GM19395 (cell line): ENCODE data around the gene SLC44A5.
"Not testable (repeated sequence)": the region's sequence is repeated elsewhere in the genome, so short reads cannot be mapped to it uniquely, and the experiment has no call there.

ENCODE experiments used
- ATAC-seq: cut with Tn5 transposase; IDR thresholded peaks from one replicate; pipeline ENCODE4 v1.9.1; 2021; ENCODE audit warnings: mild to moderate bottlenecking, moderate library complexity; ENCODE audit not compliant: unreplicated experiment

Gene SLC44A5

DNA sequence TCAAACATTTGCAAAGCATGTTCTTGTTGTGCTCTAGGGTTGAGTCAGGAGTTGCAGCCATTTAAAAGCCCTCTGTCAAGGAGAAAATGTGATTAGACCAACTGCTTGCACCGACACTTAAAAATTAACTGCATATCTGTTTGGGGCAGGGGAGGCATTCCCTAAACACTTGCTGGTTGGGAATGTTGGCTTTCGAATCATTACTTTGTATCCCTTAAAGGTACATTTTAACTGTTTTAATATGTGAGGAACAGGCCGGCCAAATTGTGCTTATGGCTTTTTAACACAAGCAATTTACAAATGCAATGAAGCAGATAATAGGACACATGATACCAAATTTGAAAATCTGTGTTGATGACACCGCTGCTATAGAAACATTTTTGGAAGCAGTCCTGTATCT, 317.6 kb downstream of the SLC44A5 start:
- ATAC-seq, result no peak

DNA sequence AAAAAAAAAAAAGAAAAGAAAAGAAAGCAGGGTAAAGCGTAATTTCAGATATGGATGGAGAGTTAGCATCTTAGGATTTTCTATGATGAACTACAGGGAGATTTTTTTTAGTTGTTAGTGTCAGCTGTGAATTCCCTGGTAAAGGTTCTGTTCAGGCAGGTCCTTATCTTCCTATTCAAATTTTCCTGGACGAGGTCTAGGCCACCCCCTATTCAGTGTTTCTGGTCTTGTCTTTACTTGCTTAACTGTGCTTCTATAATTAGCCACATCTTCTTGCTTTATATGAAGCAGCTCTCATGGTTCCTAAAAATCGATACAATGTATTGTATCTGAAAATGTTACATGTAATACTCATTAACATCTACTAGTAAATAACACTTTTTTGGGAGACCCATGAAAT, 318.9 kb downstream of the SLC44A5 start:
- no peak for ATAC-seq

DNA sequence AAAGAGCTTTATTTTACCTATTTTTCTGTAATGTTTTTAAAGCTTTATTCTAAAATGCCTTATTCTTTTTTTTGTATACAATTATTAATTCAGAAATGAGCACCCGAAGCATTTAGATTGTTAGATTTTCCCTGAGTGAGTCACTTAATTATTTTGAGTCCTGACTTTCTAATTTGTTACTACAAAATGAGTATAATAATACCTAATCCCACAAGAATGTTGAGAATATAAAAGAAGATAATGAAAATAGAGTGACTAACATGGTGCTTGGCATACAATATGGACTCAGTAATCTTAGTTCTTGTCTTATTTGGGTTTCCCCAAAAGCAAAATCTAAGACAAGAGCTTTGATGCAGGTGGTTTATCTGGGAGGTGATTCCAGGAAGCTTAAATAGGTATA, 334.5 kb downstream of the SLC44A5 start:
- no peak for ATAC-seq

DNA sequence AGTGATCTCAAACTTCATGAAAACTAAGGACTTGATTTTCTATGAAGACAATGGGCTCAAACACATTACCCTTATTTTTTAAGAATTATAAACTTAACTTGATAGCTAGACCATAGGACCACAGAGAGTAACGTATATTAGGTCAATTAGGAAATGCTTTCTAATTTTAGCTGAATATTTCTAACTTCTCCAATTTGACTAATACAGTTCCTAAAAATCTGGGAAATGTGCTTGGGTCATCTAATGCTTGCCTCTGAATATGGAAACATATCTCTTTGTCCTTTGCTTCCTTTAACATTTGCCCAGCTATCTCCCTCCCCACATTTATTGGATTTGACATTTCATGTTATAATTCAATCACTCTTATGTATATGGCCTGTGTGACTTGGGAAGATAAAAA, 335.3 kb downstream of the SLC44A5 start:
- ATAC-seq, result no peak

DNA sequence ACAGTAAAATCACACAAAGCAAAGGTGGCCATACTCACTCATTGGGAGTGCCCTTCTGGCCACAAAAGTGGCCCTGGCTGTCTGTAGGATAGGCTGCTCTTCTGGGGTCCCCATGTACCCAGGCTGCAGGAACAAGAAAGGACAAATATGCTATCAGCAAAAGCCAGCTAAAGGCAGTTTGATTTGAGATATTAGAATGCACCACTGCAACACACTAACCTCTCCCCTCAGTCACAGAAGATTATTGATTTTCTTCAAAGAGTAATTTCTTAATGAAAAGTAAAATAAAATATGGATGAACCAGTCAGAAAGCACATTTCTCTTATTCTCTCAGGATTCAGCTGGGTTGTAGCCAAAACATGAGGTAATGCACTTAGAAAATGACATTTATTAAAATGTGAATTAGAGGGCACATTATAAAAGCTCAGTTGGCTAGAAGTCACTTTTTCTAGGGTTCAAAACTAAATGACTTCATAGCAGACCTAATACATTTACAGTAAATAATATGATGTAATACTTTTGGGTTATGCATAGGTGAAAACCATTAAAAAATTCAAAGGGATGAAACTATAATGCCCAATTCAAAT, 335.9 kb downstream of the SLC44A5 start:
- ATAC-seq, result no peak

DNA sequence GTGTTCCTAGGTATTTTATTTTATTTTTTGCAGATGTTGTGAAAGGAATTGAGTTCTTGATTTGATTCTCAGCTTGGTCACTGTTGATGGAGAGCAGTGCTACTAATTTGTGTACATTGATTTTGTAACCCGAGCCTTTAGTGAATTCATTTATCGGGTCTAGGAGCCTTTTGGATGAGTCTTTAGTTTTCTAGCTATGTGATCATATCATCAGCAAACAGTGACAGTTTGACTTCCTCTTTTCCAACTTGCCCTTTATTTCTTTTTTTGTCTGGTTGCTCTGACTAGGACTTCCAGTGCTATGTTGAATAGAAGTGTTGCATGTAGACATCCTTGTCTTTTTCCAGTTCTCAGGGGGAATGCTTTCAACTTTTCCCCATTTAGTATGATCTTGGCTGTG, 337.8 kb downstream of the SLC44A5 start:
- no peak for ATAC-seq

DNA sequence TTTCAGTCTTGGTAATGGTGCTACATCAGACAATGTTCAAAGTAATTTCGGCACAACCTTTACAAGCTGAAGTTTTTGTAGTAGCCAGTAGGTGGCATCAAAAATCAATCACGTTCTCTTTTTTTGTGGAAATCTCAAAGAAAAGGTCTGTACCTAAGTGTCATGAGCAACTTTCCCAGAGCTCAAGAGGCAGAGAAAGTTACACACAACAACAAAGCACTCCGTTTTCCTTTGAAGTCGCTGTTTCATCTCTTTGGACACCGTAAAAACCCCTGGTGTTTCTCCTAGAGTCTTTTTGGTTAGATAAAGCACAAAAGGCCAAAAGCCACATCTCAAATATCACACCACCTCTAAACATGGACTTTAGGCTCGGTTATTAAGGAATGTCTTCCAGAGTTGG, 345.1 kb downstream of the SLC44A5 start:
- ATAC-seq, result peak; percentile 91

DNA sequence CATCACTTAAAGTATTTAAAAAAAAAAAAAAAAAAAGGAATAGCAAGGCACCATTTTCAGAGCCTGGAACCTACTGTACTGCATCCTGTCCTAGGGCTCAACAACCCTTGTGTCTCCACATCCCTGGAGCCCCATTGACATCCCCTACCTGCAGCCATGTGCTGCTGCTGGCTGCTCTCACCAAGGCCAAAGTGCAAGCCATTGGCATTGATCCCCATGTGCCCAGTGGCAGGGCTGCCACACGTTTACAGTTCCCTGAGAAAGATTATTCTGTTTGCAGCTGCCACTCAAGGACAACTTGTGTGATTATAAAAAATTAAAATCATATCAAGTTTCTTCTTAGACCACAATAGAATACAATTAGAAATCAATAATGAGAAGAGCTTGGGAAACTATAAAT, 346.8 kb downstream of the SLC44A5 start:
- no peak for ATAC-seq

DNA sequence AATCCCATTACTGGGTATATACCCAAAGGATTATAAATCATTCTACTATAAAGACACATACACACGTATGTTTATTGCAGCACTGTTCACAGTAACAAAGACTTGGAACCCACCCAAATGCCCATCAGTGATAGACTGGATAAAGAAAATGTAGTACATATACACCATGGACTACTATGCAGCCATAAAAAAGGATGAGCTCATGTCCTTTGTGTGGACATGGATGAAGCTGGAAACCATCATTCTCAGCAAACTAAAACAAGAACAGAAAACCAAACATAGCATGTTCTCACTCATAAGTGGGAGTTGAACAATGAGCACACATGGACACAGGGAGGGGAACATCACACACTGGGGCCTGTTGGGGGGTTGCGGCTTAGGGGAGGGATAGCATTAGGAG, 347.3 kb downstream of the SLC44A5 start:
- ATAC-seq, result not testable (repeated sequence)

DNA sequence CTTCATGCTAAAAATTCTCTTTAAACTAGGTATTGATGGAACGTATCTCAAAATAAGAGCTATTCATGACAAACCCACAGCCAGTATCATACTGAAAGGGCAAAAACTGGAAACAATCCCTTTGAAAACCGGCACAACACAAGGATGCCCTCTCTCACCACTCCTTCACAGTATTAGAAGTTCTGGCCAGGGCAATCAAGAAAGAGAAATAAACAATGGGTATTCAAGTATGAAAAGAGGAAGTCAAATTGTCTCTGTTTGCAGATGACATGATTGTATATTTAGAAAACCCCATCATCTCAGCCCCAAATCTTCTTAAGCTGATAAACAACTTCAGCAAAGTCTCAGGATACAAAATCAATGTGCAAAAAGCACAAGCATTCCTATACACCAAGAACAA, 349.0 kb downstream of the SLC44A5 start:
- ATAC-seq, result not testable (repeated sequence)

DNA sequence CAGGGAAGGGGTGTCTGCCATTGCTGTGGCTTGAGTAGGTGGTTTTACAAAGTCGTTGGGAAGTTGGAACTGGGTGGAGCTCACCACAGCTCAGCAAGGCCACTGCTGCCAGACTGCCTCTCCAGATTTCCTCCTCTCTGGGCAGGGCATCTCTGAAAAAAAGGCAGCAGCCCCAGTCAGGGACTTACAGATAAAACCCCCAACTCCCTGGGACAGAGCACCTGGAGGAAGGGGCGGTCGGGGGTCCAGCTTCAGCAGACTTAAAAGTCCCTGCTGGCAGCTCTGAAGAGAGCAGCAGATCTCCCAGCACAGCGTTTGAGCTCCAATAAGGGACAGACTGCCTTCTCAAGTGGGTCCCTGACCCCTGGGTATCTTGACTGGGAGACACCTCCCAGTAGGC, 352.6 kb downstream of the SLC44A5 start:
- ATAC-seq, result no peak

DNA sequence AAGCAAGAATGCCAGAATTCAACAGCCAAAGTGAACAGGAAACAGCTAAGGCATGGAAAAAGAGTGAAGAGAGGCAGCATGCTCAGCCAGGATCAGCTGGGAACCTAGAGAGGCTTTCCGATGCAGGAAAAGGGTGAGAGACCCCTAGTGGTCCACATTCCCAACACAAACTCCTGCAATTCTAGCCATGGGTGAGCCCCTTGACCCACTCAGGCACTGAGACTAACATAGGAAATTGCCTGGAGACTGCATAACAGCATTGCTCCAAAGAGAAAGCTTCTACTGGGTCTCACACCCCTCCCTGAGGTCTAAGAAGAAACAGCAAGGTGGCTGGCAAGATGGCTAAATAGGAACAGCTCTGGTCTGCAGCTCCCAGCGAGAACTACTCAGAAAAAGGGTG, 353.5 kb downstream of the SLC44A5 start:
- ATAC-seq, result no peak

DNA sequence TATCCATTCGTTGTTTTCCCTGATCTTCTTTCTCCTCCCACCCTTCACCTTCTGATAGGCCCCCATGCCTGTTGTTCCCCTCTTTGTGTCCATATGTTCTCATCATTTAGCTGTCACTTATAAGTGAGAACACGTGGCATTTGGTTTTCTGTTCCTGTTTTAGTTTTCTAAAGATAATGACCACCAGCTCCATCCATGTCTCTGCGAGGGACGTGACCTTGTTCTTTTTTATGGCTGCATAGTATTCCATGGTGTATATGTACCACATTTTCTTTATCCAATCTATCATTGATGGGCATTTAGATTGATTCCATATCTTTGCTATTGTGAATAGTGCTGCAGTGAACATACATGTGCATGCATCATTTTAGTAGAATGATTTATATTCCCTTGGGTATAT, 360.8 kb downstream of the SLC44A5 start:
- not testable (repeated sequence) for ATAC-seq

DNA sequence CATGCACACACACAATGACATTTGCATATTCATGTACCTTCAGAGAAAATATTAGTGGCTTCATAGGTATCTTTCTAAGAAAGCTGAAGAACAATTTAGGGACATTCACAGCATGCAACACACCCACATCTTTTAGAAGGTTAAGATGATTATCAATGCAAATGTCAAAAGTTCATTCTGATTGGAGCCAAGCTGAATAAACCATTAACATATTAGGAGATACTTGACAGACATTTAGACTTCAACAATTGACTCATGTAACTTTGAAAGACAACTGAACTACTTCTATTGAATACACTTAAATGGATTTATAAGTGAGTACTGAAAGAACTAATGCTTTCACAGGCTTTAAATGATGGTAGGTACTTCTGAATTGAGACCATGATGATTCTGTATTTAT, 365.7 kb downstream of the SLC44A5 start:
- no peak for ATAC-seq

DNA sequence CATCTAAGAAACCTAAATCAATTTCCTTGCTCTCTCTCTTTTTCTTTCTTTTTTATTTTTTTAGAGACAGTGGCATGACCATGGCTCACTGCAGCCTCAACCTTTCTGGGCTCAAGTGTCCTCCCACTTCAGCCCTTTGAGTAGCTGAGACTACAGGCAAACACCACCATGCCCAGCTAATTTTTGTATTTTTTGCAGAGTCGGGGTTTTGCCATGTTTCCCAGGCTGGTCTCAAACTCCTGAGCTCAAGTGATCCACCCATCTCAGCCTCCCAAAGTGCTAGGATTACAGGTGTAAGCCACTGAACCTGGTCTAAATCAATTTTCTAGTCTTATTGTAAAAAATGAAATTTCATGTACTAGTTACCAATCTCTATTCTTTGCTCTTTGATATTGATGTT, 367.8 kb downstream of the SLC44A5 start:
- ATAC-seq, result no peak

DNA sequence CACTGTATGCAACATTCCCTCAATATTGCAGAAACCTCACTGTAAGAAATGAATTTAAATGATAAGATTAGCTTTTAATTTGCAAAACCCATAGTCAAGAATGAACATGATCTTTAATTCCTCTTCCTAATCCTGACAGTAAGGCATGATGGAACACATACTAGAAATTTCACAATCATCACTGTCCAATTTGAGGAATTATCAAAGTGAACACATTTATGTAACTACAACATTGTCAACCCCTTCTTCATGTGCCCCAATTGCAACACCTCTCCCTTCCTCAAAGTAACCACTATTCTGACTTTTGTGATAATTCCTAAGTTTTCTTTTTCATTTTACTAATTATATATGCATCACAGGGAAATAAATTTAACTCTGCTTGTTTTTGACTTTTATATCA, 373.6 kb downstream of the SLC44A5 start:
- no peak for ATAC-seq

DNA sequence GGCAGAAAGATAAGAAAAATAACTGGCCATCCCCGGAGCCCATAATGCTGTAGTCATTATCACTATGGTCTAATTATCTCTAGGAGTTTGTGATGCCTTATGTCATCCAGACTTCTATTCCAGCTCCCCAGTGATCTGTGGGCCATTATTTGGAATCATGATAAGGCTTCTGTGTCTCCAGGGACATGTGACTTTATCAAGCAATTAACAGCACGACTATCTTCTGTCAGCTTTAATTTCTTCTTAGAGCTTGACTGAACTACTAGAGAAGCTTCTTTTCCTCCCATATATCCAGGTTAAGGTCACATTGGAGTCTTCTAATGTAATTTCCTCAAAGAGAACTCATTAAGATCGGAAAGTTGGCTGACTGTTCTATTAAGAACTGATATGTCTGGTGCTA, 376.4 kb downstream of the SLC44A5 start:
- no peak for ATAC-seq

DNA sequence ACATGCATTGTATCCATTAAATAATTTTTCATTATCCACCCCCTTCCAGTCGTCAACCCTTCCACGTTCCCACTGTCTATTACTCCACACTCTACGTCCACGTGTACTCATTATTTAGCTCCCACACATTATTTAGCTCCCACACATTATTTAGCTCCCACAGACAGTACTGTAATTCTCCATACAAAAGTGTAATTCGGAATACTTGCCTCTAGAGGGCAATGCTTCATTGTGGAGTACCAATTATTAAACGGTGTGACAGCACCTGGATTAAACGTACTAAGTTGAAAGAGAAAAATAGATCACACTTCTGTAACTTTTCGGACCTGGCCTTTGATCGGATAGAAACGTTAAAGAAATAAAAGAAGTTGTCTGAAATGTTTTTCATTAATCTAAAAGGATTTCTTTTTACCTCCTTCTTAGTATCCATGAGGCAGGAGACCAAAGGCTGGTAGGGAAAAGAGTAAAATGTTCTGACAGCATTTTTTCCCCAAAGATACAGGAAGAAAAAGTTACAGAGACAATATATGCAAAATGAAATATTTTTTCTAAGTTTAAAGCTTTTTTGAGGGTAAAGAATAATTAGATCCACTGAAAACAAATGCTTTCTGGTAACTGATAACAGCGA, 377.5 kb downstream of the SLC44A5 start:
- peak; percentile 95 for ATAC-seq

DNA sequence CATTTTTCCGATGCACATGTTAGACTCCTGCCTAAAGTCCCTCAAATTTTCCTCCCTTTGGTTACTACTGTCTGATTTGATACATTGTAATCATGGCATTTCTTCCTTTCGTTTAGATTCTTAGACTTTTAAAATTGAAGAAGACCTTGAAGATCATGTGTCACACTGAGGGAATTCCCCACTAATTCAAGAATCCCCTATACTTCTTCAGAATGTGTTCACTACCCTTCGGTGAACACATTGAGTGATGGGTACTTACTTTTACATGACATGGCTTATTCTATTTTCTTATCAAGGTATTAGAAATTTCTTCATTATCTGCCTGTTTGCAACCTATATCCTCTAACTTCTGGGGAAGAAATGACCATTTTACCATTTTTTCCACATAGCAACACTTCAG, 390.8 kb downstream of the SLC44A5 start:
- no peak for ATAC-seq

DNA sequence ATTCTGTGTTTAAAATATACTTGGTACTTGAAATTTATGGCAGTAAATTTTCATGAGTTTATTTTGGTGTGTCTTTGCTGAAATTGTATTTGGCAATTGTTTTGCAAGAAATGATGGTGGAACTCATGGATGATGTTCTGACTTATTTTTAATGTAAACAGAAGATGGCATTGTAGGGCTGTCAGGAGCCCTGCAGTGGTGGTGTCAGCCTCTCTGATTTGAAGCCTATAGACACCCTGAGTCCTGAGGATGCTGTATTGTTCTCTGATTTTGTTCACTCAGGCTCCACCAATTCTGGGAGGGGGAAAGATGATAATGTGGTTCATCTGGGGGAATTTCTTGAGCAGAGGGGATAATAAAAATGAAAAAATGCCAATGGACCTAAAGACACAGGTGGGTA, 396.9 kb downstream of the SLC44A5 start:
- no peak for ATAC-seq

DNA sequence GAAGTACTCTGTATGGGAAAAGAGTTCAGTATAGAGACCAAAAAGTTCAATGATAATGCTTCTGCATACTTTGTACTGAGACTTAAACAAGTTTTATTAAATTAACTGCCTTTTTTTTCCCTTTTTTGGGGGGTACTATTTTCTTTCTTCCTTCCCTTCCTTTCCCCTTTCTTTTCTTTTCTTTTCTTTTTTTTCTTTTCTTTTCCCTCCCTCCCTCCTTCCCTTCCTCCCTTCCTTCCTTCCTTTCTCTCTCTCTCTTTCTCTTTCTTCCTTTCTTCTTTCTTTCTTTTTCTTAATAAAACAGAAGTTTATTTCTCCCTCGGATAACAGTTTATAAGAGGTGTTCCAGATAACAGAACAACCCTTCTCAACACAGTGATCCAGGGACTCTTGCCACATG, 399.3 kb downstream of the SLC44A5 start:
- no peak for ATAC-seq

DNA sequence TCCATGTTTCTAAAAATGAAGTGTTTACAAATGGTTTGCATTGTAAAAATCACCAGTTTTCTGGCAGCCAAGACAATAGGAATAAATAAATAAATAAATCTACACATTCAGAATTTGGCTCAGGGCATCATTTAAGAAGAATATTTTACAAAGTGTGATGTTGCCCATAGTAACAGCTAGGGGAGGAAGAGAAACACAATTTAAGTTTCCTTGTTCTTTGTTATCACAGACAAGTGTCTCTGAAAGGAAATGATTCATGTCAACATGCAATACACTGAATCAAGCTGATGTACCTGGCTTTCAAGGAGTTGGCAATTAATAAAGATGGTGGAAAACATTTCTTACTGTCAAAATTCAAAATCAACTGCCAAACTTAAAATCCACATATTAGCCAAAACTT, 402.1 kb downstream of the SLC44A5 start:
- ATAC-seq, result no peak
